A549 treated with AZD9567 at 1 μM for 4 hours (cell line): ENCODE results near the gene FCRL1. TPM values are rescaled to one million over a fixed set of nuclear protein-coding genes. Genes with fewer than 3 reads are reported as not detected.

Source experiments
- total RNA-seq: library from RNA; stranded (reverse); fragments of 200-300 nt; extraction: Qiagen RNA extraction; gene quantifications from 5 replicates; pipeline ENCODE4 v1.2.3, GENCODE V29; 2022; ENCODE audit not compliant: insufficient read depth

The FCRL1 gene, protein sequence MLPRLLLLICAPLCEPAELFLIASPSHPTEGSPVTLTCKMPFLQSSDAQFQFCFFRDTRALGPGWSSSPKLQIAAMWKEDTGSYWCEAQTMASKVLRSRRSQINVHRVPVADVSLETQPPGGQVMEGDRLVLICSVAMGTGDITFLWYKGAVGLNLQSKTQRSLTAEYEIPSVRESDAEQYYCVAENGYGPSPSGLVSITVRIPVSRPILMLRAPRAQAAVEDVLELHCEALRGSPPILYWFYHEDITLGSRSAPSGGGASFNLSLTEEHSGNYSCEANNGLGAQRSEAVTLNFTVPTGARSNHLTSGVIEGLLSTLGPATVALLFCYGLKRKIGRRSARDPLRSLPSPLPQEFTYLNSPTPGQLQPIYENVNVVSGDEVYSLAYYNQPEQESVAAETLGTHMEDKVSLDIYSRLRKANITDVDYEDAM
- total RNA-seq, result not detected in 5 replicates

DNA sequence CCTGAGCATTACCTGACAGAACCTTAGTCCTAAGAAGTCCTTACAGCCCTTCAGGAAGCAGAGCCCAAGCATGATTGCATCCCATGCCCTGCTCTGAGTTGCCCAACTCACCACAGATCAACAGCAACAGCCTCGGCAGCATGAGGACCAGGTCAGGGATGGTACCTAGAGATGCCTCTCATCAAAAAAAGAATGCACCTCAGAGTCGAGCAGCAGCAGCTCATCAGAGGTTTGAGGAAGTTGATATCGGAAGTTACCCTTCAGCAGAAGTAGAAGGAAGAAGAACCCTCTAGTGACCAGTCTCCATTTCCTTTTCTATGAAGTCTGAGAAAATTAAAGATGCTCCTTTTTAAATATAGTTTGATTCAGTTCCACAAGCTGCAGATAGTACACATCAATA, at the start of gene FCRL1:
FCRL1 (minus strand) TSS at position 225 of the 400 bp plus-strand sequence; CDS start at position 142, 83 bp downstream.

DNA sequence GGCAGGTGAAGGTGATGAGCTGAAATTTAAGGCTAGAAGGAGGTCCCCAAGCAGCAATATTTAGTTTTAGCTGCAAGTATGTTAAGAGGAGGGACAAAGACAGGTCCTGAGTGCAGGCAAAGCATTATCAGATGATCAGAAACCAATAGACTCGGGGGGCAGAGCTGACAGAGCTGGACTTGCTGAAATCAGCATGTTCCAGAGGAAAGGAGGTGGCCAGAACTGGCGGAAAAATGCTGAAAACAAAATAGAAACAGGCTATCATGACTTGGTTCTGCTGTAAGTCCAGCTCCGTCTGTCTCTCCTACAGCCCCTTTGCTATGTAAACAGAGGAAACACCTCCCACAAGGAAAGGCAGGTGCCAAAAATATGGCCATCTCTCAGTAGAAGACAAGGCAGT, 21.8 kb upstream of the FCRL1 start, which contains the start of gene CD5L:
CD5L (minus strand) TSS at position 101 of the 400 bp plus-strand sequence. CDS start 107 bp downstream, outside the sequence.

GRCh38 chr1:157776971-157777391, 42.9 kb downstream of the FCRL1 start, which contains the start of gene FCRL2:
Gene FCRL2, minus strand, starts transcription at chr1:157777132. Its CDS starts 59 bp downstream, at chr1:157777073.

Other genes starting within 250 kb of the FCRL1 start
- gene FCRL4, start 222.0 kb downstream of the FCRL1 start, total RNA-seq, result not detected in 5 replicates
- not detected in 5 replicates for gene FCRL3, start 119.4 kb downstream of the FCRL1 start, total RNA-seq
- gene FCRL2, start 43.0 kb downstream of the FCRL1 start, total RNA-seq, result not detected in 5 replicates
- gene CD5L, start 21.7 kb upstream of the FCRL1 start, total RNA-seq, result not detected in 5 replicates
- gene KIRREL1, start 173.5 kb upstream of the FCRL1 start, total RNA-seq, result 19.4 to 24.7 TPM (median 23.1 TPM) in 5 replicates